SIG-M5 treated with dmso at 0.1 percent for 504 hours (cell line): ENCODE data around the gene ATG13.
"Not testable (repeated sequence)": the region's sequence is repeated elsewhere in the genome, so short reads cannot be mapped to it uniquely, and the experiment has no call there.

ENCODE experiments used
- DNase-seq: peaks from one replicate; lab custom pipeline; 2025; ENCODE audit not compliant: unreplicated experiment; lab: John Stamatoyannopoulos, UW

The ATG13 gene

GRCh38 chr11:46694607-46695006 lies 77.3 kb downstream of the ATG13 start:
- no peak for DNase-seq

GRCh38 chr11:46695345-46696211 lies 78.2 kb downstream of the ATG13 start:
- no peak for DNase-seq

- DNase-seq: no peak
Observed at GRCh38 chr11:46696212-46696558, 78.8 kb downstream of the ATG13 start.

GRCh38 chr11:46697303-46697702 lies 80.0 kb downstream of the ATG13 start:
- no peak for DNase-seq

- no peak for DNase-seq
Observed at GRCh38 chr11:46697723-46698122, 80.4 kb downstream of the ATG13 start.

GRCh38 chr11:46698597-46698996 lies 81.2 kb downstream of the ATG13 start:
- no peak for DNase-seq

- peak; percentile 98 for DNase-seq
Observed at GRCh38 chr11:46700241-46701077, 83.1 kb downstream of the ATG13 start, which contains the start of the genes ARHGAP1 and ZNF408. Gene ARHGAP1, minus strand, starts transcription at chr11:46700619. Its CDS starts 4,512 bp downstream, at chr11:46696107. Gene ZNF408, plus strand, starts transcription at chr11:46701031. Its CDS starts 17 bp downstream, at chr11:46701048.

- no peak for DNase-seq
Observed at GRCh38 chr11:46701078-46701654, 83.8 kb downstream of the ATG13 start.

- DNase-seq: no peak
Observed at GRCh38 chr11:46705070-46705688, 87.8 kb downstream of the ATG13 start.

GRCh38 chr11:46706886-46707285 lies 89.5 kb downstream of the ATG13 start:
- no peak for DNase-seq

GRCh38 chr11:46709351-46709750 lies 92.0 kb downstream of the ATG13 start:
- not testable (repeated sequence) for DNase-seq

- no peak for DNase-seq
Observed at GRCh38 chr11:46710821-46711269, 93.5 kb downstream of the ATG13 start.

GRCh38 chr11:46711303-46711702 lies 94.0 kb downstream of the ATG13 start:
- no peak for DNase-seq

- DNase-seq: no peak
Observed at GRCh38 chr11:46712874-46713576, 95.7 kb downstream of the ATG13 start.

- DNase-seq: not testable (repeated sequence)
Observed at GRCh38 chr11:46717825-46718154, 100.4 kb downstream of the ATG13 start.

GRCh38 chr11:46718155-46719019 lies 101.0 kb downstream of the ATG13 start:
- no peak for DNase-seq

- DNase-seq: no peak
Observed at GRCh38 chr11:46719048-46719542, 101.7 kb downstream of the ATG13 start, which contains the start of gene F2. Gene F2, plus strand, starts transcription at chr11:46719213. Its CDS starts 23 bp downstream, at chr11:46719236.

- no peak for DNase-seq
Observed at GRCh38 chr11:46719543-46720218, 102.3 kb downstream of the ATG13 start.

- no peak for DNase-seq
Observed at GRCh38 chr11:46721286-46721685, 103.9 kb downstream of the ATG13 start.
